ENCODE results near the gene FNTB. TPM values are rescaled to one million over a fixed set of nuclear protein-coding genes. Genes with fewer than 3 reads are reported as not detected.

FNTB gene
- total and polyA plus RNA-seq, 9 of the 15 experiments (the other 6 are each of a cell fraction or from before 2014, with no cell fraction given): 6.9 to 23.2 (median 12.2) TPM

GRCh38 chr14:65095633-65096205 is 109.0 kb downstream of the FNTB start (continued):
- TF ChIP-seq ZNF57 (CRISPR knock-in tag; IDR thresholded peaks at IDR 0.05) (no peak), ZNF445 (CRISPR knock-in tag; IDR thresholded peaks at IDR 0.05; ENCODE audit: low read depth) (no peak), MEIS2 (IDR thresholded peaks at IDR 0.05; ENCODE audit: partially characterized antibody) (peak; percentile 39), NFIX (CRISPR knock-in tag; IDR thresholded peaks at IDR 0.05; ENCODE audit: low read depth) (no peak), NCOA2 (IDR thresholded peaks at IDR 0.05; ENCODE audit: partially characterized antibody in 2 of 2) (no peak), ZNF239 (CRISPR knock-in tag; IDR thresholded peaks at IDR 0.05) (no peak), ZNF583 (CRISPR knock-in tag; IDR thresholded peaks at IDR 0.05) (no peak), GMEB1 (CRISPR knock-in tag; IDR thresholded peaks at IDR 0.05) (no peak), RAD51 (IDR thresholded peaks at IDR 0.05; ENCODE audit: borderline replicate concordance, low read depth) (no peak), ZFPM2 (CRISPR knock-in tag; IDR thresholded peaks at IDR 0.05) (no peak)

All from K562 (cell line).